Nucleus accumbens (tissue), 56 donors: Measurements from ENCODE around the gene ZNF532.
"Not testable (repeated sequence)": the region's sequence is repeated elsewhere in the genome, so short reads cannot be mapped to it uniquely, and the experiment has no call there.

Experiments used
- DNase-seq, 56 donors: peaks; one replicate each; lab custom pipeline; 2025; lab: John Stamatoyannopoulos, UW

The ZNF532 gene

GRCh38 chr18:58896268-58896667, 31.6 kb downstream of the ZNF532 start:
- DNase-seq = no peak

- DNase-seq = no peak
Measured at GRCh38 chr18:58896734-58897508, 32.2 kb downstream of the ZNF532 start.

GRCh38 chr18:58898010-58898799, 33.5 kb downstream of the ZNF532 start:
- DNase-seq = no peak

GRCh38 chr18:58900015-58900649, 35.5 kb downstream of the ZNF532 start:
- no peak for DNase-seq

GRCh38 chr18:58901143-58901542, 36.5 kb downstream of the ZNF532 start:
- no peak for DNase-seq

GRCh38 chr18:58901783-58902182, 37.1 kb downstream of the ZNF532 start:
- no peak for DNase-seq

- no peak for DNase-seq
Measured at GRCh38 chr18:58902961-58903360, 38.3 kb downstream of the ZNF532 start.

- no peak for DNase-seq
Measured at GRCh38 chr18:58903533-58903932, 38.9 kb downstream of the ZNF532 start.

- no peak for DNase-seq
Measured at GRCh38 chr18:58905777-58906428, 41.2 kb downstream of the ZNF532 start.

GRCh38 chr18:58908006-58908405, 43.3 kb downstream of the ZNF532 start:
- DNase-seq = no peak

- DNase-seq = no peak
Measured at GRCh38 chr18:58909521-58909920, 44.8 kb downstream of the ZNF532 start.

GRCh38 chr18:58911241-58911640, 46.6 kb downstream of the ZNF532 start:
- DNase-seq = no peak

GRCh38 chr18:58911766-58912165, 47.1 kb downstream of the ZNF532 start:
- DNase-seq = no peak

- DNase-seq = no peak
Measured at GRCh38 chr18:58915006-58915799, 50.5 kb downstream of the ZNF532 start.

- no peak for DNase-seq
Measured at GRCh38 chr18:58915995-58916394, 51.3 kb downstream of the ZNF532 start.

- DNase-seq = not testable (repeated sequence)
Measured at GRCh38 chr18:58919934-58920333, 55.3 kb downstream of the ZNF532 start.

- no peak for DNase-seq
Measured at GRCh38 chr18:58922995-58923394, 58.3 kb downstream of the ZNF532 start.

- DNase-seq = no peak
Measured at GRCh38 chr18:58924473-58924872, 59.8 kb downstream of the ZNF532 start.

- DNase-seq = no peak
Measured at GRCh38 chr18:58927659-58928058, 63.0 kb downstream of the ZNF532 start.

- no peak for DNase-seq
Measured at GRCh38 chr18:58928386-58928785, 63.7 kb downstream of the ZNF532 start.
